Mesothelial cell of epicardium (in vitro differentiated cells): ENCODE measurements around the gene H1-8. TPM values are rescaled to one million over a fixed set of nuclear protein-coding genes. Genes with fewer than 3 reads are reported as not detected.

Experiments used
- DNase-seq, 2 experiments: peaks; one replicate each; pipeline ENCODE4 v3.0.0; 2021; ENCODE audit warnings: low spot score in 2 of 2; ENCODE audit not compliant: unreplicated experiment in 2 of 2
- H3K27ac Mint-ChIP-seq: 2 replicates; pipeline ENCODE4 v1.8.0; 2021; ENCODE audit warnings: mixed read lengths
- H3K27me3 Mint-ChIP-seq: 2 replicates; pipeline ENCODE4 v1.8.0; 2021; ENCODE audit warnings: low read depth, mixed read lengths
- H3K36me3 Mint-ChIP-seq: 2 replicates; pipeline ENCODE4 v1.8.0; 2021; ENCODE audit warnings: mixed read lengths
- H3K4me1 Mint-ChIP-seq: 2 replicates; pipeline ENCODE4 v1.8.0; 2021; ENCODE audit warnings: mixed read lengths
- H3K4me3 Mint-ChIP-seq: 2 replicates; pipeline ENCODE4 v1.8.0; 2021; ENCODE audit warnings: mild to moderate bottlenecking, moderate library complexity, mixed read lengths
- H3K9me3 Mint-ChIP-seq: 2 replicates; pipeline ENCODE4 v1.8.0; 2021; ENCODE audit warnings: mixed read lengths
- CTCF ChIP-seq: fragments of 200-600 bp; sonication (generic); IDR thresholded peaks from one replicate; pipeline ENCODE4 v1.5.0; 2021; ENCODE audit warnings: antibody characterized with exemption; ENCODE audit not compliant: unreplicated experiment
- total RNA-seq: library from RNA; stranded (reverse); gene quantifications from 3 replicates; pipeline ENCODE4 v1.2.1, GENCODE V29; 2021

Gene H1-8
- total RNA-seq, 1 donor from 2014 or later = not detected

GRCh38 chr3:129575233-129575996 lies 32.4 kb downstream of the H1-8 start:
- DNase-seq = no peak
- Mint-ChIP-seq H3K27me3 (no peaks in the 10 kb centered on the region), H3K27ac (no peak overlapping the region), H3K4me1 (no peaks in the 10 kb centered on the region), H3K9me3 (no peaks in the 10 kb centered on the region), H3K36me3 (no peaks in the 10 kb centered on the region), H3K4me3 (no peak overlapping the region)
- TF ChIP-seq CTCF = no peak

DNA sequence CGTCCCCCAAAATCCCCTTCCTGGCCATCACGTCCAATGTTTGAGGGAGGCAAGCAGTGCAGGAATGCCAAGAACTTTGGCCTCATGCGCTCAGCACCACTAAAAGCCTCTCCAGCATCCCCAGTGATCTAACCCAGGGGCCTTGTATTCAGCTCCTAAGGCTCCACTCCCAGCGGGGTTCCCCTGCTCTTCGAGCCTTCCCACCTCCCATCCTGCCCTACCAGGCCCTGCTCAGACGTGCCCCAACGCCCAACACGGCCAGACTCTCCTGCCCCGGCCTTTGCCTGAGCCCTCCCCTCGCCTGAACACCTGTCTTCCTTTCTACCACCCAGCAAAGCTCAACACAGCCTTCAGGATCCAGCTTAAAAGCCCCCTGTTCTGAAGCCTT lies 33.0 kb downstream of the H1-8 start:
- Mint-ChIP-seq H3K27me3 (no peaks in the 10 kb centered on the region), H3K9me3 (no peaks in the 10 kb centered on the region), H3K27ac (no peak overlapping the region), H3K36me3 (no peaks in the 10 kb centered on the region), H3K4me3 (no peak overlapping the region), H3K4me1 (no peaks in the 10 kb centered on the region)
- DNase-seq = no peak
- TF ChIP-seq CTCF = no peak

DNA sequence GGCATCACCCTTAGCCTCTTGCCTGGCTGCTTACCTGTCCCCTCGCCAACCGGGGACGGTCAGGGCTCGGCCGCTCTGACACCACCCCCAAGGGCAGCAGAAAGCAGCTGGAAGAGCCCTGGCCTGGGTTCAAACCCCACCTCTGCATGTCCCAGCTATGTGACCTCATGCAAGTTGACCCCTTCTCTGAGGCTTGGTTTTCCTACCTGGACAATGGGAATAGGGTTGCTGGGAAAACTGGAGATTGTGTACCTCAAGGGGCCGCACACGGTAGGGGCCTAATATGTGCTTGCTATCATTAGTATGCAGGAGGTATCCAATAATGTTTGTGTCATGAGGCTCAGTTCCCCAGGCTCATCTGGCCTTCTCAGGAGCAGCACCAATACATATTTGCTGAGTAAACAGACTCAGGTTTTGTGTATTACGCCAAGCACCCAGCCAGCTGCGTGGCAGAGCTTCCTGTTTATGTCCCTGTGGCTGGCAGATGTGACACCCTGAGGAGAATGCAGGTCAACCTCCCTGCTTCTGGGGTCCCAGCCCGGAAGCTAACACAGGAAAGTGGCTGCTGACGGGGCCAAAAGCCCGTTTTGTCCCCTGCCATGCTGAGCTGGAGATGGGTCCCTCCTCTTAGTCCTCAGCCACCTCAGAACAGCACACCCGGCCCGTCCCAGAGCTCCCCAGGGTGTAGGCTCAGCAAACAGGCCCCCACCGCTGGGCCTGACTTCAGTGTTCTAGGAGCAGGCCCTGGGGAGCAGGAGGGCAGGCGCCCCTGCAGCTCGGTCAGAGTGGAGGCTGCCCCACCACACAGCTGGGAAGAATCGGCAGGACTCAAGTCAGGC lies 33.8 kb downstream of the H1-8 start:
- no peak for TF ChIP-seq CTCF
- Mint-ChIP-seq H3K4me3 (no peak overlapping the region), H3K36me3 (no peaks in the 10 kb centered on the region), H3K27ac (no peak overlapping the region), H3K9me3 (no peaks in the 10 kb centered on the region), H3K4me1 (no peaks in the 10 kb centered on the region), H3K27me3 (no peaks in the 10 kb centered on the region)
- no peak for DNase-seq

- no peak overlapping the region for H3K4me3 Mint-ChIP-seq
- no peaks in the 10 kb centered on the region for H3K27me3 Mint-ChIP-seq
- no peak overlapping the region for H3K27ac Mint-ChIP-seq
- H3K4me1 Mint-ChIP-seq = no peaks in the 10 kb centered on the region
- no peak for DNase-seq
- no peak for TF ChIP-seq CTCF
- no peaks in the 10 kb centered on the region for H3K36me3 Mint-ChIP-seq
- no peaks in the 10 kb centered on the region for H3K9me3 Mint-ChIP-seq
Measured at GRCh38 chr3:129577366-129577765, 34.4 kb downstream of the H1-8 start.

- H3K27me3 Mint-ChIP-seq = no peaks in the 10 kb centered on the region
- DNase-seq = no peak
- H3K9me3 Mint-ChIP-seq = no peaks in the 10 kb centered on the region
- no peak overlapping the region for H3K27ac Mint-ChIP-seq
- TF ChIP-seq CTCF = no peak
- no peaks in the 10 kb centered on the region for H3K4me1 Mint-ChIP-seq
- H3K4me3 Mint-ChIP-seq = no peak overlapping the region
- no peaks in the 10 kb centered on the region for H3K36me3 Mint-ChIP-seq
Measured at GRCh38 chr3:129577925-129578786, 35.2 kb downstream of the H1-8 start.
